ENCODE measurements around the gene DGKG.

Gene DGKG

DNA sequence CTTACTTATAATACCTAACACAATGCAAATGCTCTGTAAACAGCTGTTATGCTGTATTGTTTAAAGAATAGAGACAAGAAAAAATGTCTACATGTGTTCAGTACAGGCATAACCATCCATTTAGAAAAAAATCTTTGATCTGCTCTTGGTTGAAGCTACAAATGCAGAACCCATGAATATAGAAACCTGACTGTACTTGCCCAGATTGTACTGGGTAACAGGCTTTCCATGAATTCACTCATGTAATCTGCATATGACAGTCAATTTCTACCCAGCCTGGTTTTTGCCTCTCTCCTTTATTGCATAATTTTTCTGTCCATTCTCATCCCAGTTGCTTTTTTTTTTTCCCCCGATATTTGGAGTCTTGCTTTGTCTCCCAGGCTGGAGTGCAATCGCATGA is 190.5 kb downstream of the DGKG start:
- DNase-seq (ENCODE audit: low spot score), result no peak

DNA sequence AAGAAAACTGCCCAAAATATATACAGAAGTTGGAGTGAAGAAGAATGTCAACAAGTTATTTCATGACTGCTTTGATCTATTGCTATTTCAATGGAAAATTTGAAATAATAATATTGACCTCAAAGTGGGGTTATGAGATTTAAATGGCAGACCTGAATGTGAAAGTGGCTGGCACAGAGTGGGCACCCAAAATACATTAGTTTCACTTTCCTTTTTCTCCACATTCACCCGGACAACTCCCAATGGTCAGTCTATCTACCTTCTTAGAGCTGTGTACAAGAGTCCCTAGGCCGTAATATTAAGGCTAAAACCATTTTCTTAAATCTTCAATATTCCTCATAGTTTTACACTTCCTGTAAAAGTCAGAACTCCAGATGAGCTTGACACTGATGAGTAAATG is 191.5 kb downstream of the DGKG start:
- DNase-seq (ENCODE audit: low spot score), result no peak

DNA sequence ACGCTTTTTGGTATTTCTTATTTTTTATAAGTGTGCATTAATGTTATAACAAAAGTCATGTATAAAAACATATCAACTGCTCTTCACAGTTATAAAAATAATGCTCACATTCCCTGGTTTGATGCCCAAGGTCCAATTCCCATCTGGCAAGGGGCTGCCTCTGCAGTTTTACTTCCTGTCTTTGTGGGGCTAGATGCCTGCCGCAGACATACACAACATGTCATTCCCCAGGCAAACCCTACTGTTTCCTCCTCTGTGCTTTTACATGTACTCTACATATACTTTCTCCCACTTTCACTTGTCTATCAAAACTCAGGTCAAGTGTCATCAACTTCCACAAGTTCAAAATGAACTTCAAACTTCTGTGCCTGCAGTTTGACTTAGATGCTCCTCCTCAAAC is 192.7 kb downstream of the DGKG start:
- no peak for DNase-seq (ENCODE audit: low spot score)

DNA sequence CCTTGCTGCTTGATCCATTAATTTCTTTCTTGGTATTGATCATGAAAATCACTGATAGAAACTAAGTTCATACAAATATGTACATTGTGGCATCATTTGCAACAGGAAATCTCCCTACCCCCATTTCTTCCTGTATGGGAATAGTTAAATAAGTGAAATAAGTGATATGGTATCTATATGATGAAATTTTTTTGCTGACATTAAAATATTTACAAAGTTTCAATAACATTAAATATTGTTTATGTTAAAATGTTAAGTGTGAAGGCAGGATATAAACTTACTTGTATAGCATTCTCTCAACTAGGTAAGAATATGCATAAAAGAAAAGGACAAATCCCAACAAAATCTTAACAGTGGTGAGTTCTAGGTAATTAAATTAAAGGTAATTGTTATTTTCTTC is 193.1 kb downstream of the DGKG start:
- DNase-seq (ENCODE audit: low spot score), result no peak

DNA sequence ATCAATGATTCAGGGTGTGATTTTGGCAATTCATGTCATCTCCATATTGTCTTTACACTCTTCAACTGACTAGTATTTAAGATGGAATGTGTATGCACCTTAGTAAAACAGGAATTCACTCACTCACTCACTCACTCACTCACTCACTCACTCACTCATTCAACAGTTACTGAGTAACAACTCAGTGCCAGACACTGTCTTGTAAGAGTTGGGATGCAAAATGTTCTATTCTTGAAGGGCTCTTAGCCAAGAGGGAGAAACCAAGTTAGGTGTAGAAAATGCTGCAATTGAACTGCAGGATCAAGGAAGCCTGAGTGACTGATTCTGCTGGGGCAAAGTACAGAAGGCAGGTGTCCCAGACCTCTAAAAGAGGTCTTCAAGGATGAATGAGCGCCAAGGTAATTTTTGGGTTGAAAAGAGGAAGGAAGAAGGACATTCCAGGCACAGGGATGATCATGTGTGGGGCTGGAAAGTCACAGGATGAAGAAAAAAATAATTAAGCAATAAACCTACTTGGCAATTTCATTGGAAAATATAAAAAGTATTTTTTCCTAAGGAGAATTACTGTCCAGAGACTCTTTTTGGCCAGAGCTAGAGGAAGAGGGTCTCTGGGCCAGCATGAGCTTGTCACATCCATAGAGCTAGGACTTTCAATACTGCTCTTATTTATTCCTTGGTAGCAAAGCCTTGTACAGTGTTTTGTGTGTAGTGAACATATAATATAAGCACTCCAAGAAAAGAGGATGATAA is 194.2 kb downstream of the DGKG start:
- DNase-seq (ENCODE audit: low spot score), result no peak

DNA sequence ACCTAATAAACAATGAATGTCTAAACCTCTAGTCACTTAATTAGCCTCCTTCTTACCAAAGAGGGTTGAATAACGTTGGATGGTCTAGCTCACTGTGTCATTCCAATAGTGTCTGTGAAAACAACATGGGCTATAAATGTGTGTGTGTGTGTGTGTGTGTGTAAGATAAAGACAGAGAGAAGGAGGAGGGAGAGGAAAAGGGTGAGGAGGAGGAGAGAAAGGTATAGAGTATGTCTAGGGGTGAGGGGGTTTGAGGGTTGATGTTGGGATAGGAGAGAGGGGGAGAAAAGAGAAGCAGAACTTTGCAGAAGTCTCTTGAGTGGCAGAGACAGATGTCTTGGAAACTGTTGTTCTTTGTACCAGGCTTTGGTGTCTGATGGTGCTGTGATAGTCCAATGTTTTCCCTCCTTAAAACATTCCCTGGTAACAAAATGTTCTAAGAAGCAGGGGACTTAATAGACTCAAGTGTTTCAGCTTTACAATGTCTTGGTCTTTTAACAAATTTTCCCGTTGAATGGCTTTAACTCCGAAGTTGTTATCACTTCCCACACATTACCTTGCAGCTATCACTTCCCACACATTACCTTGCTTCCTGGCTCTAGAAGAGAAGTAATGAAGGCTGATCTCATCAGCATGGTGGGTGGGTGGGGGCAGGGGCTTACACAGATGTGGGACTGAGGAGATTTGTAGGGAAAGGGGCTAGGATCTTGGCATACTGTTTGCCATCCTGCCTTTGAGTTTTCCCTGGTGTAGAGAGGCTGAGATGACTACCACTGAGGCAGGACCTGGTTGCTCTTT is 195.3 kb downstream of the DGKG start:
- peak; percentile 60 for DNase-seq (ENCODE audit: low spot score)

DNA sequence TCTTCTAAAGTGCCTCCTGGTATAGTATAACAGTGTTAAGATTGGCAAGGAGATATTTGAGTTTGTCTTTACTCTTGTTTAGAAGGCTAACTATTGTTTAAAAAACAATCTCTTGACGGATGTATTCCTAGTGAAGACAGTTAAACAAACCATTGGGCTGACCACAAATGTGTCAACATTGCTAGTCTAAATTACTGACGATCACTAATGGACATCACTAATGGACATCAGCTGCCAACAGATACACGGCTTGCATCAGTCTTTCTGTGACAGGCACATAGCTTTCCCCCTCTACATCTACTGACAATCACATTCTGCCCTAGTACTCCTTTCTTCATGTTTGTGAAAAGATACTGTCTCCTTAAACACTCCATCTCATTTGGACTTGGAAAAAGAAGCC is 196.0 kb downstream of the DGKG start:
- no peak for DNase-seq (ENCODE audit: low spot score)

DNA sequence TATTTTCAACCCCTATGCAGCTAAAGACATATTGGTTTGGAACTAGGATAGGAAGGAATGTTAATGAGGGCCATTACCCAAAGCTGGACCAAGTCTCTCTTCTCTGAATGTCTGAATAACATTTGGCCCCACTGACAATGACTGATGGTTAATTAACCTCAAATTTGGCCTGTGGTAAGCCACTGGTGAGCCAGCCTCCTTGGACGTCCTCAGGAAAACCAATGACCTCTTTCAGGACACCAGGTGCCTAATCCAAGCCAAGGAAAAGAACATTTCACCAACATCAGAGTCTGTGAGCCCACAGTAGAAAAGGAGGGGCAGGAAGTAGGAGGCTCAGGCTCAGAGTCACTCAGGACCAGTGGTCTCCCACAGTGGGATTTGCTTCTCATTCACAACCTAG is 196.7 kb downstream of the DGKG start:
- DNase-seq (ENCODE audit: low spot score), result no peak

DNA sequence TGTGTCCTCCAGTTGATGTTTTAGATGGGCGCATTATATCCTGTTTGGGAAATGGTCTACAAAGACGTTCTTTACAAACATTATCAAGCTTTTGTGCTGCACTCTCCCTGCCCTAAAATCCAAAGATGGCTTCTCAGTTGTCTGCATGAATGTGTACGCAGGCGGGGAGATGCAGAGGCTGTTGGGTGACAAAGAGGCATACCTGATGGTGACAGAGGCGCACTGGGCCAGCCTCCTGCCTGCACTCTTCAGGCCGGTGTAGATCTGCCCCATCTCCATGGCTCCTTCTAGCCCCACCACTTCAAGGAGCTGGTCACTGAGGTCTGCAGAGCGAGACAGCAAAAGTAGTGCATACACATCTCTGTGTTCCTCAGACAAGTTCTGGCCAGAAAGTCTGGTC is 197.3 kb downstream of the DGKG start:
- DNase-seq (ENCODE audit: low spot score), result no peak

DNA sequence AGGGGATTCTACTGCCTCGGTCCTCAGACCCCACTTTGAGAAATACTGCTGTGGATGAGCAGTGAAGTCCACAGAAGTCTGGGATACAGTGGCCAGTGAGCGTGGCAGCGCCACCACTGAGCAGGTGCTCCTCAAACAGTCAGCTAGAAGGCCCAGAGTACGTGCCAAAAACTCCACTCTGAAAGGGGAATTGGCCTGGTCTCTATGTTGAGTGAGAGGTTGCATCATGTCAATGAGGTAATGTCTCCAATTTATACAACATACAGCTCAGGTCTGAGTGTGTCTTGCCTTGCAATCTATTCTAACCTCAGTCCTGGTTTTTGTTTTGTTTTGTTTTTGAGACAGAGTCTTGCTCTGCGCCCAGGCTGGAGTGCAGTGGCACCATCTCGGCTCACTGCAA is 199.8 kb downstream of the DGKG start:
- no peak for DNase-seq (ENCODE audit: low spot score)

DNA sequence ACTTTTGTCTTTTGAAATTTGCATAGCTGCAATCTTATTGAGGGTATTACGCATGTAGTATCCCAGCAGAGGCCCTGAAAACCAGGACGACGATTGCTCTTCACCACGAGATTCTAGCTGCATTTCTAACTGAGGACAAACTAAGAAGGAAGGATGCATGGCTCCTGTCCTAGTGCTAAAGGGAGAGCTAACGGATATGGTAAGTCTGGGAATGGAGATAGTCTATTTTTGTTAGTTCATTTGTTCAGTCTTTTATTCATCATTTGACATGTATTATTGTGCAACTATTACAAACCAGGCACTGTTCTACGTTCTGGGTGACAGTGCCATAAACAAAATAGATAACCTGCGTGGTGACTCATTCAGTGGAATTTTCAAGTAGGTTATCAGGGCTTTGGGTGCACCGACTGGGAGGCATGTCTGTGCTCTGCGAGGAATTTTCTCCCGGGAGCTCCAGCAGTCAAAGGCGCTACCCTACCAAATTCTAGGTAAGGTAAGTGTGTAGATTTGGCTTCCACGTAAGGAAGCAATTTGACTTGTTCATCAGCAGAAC is 201.3 kb downstream of the DGKG start:
- DNase-seq (ENCODE audit: low spot score), result no peak

DNA sequence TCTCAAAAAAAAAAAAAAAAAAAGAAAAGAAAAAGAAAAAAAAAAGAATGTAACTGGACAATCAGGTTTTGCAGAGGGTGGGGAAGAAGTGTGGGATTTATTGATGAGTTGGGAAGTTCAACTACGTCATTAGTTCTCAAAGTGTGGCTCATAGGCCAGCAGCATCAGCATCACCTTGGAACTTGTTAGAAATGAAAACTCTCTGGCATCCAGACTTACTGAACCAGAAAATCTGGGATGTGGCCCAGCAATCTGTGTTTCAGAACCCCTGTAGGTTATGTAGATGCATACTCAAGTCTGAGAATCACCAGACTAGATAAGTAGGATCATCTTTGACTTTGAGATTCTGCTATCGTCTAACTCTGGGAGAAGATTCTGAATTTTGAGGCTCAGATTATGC is 207.4 kb downstream of the DGKG start:
- no peak for DNase-seq (ENCODE audit: low spot score)

DNA sequence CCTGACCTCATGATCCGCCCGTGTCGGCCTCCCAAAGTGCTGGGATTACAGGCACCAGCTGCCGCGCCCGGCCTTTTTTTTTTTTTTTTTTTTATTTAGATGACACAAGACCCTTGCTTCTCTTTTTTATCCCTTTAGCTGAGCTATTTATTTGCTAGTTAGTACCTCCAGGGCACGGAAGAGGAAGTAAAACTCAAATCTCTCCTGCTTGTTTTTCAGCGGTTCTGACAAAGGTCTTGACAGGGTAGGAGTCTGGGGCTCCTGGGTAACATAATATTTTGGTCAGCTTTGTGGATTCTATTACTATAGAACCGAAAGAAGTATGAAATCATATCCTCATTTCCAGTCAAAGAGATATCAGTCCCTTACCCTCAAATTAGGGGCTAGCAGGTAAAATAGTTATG is 209.1 kb downstream of the DGKG start:
- no peak for DNase-seq (ENCODE audit: low spot score)

DNA sequence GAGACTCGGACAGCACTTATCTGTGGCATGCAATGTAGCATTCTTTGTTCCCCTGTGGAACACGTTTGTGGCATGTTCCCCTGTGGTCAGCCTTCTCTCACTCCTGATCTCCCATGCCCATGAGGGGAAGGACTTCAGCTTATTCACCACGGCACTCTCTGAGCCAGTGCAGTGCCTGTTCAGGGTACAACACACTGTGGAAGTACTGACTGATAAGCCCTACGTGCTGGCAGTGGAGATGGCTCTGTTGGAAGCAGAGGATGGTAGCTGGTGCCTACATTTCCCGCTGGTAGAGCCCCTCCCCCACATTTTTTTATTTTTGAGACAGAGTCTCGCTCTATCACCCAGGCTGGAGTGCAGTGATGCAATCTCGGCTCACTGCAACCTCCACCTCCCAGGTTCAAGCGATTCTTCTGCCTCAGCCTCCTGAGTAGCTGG is 209.7 kb downstream of the DGKG start:
- DNase-seq (ENCODE audit: low spot score), result no peak

DNA sequence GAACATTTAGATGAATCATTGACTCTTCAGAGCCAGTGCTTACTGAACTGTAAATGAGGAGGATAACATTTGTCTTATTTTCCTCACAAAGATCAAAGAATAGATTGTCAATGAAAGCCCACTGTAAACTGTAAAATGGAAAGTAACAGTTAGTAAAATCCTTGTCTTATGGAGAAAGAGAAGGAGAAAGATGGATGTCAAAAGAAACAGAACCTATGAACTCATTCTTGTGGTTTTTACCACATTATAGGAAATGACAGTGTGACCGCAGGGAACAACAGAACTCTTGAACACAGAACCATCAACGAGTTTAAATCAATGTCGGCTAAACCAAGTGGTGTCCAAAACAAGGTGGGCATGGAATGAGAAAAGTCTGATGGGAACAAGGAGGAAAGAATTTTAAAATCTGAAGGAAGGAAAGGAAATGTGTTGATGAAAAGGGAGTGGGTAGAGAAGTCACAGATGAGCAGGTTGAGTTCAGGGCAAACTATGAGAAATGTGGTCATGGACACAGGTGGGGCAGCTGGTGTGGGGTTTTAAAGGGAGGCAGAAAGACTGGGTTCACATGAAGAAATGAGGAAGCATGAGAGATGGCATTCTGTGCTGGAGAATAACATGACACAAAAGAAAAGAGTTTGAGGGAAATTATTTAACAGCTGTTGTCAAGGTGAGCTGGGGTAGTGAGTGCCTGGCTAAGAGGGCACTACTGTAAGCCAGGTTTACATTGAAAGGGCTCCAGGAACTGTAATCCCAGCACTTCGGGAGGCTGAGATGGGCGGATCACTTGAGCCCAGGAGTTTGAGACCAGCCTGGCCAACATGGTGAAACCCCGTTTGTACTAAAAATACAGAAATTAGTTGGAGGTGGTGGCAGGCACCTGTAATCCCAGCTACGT is 210.7 kb downstream of the DGKG start:
- DNase-seq (ENCODE audit: low spot score), result no peak

DNA sequence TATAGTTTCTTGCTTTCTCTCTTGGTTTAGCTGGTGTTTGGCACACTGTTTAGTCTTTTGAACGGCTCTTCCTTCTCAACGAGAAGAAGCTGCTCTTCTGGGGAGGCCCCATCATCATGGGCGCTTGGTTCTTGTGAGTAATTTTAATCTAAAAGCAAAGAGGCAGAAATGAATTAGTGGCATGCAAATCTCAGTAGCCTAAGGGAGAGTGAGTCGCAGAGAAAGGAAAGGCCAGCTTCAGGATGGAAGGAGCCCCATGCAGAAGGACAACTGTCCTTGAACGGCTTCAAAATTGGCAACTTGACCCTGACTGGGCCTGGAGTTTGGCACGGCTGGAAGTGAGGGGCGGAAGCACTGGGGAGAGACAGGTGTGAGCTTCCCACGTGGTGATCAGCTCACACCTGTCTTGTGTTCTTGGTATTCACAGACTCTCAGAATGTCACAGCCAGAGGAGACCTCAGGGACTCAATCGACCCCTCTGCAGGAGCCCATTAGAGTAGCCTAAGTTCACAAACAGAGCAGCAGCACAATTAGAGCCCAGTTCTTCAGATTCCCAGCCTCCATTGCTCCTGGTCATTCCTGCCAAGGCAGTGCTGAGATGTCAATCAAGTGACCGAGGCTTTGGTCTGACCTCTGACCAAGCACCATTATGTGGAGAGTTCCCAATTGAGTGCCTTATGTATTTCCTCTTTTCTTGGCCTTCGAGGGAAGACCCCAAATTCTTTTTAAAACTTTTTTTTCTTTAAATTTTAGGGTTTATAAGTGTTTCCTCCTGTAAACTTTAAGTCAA is 211.8 kb downstream of the DGKG start:
- DNase-seq (ENCODE audit: low spot score), result no peak

DNA sequence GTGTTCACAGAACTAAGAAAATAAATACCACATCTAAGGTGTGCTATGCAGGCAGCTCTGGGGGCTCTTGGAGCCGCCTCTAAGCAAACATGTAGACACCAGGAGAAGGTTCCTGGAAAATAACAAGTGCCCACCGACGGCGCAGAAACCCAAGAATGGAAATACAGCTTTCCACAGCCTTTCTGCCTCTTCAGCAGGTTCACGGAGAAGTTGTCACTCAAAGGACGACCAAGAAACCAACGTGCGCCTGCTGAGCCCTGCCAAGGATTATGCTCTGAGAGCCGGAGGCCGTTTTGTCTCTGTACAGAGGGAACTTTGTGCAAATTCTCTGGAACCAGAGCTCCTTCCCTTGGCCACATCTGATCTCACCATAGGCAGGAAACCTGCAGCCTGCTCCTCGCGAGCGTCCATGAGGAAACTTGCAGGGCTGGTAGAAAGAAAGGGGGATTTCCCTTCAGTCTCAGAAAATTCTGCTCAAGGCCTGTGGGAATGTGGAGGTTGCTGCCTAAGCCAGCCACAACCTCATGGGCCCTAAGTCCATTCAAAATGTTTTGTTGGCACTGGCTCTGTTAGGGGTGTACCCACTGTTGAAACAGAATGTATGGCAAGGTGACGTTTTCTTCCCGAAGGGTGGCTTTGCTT is 212.6 kb downstream of the DGKG start:
- DNase-seq (ENCODE audit: low spot score), result no peak

DNA sequence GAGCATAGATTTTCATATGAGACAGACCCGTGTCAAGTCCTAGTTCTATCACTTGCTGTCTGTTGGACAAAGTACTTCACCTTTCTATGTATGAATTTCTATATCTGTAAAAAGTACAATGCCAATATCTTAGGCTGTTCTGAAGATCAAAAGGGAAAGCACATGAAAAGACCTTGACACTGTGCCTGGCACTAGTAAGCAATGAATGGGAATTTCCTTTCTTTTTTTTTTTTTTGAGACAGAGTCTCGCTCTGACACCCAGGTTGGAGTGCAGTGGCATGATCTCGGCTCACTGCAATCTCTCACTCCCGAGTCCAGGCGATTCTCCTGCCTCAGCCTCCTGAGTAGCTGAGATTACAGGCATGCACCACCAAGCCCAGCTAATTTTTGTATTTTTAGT is 217.8 kb downstream of the DGKG start:
- DNase-seq (ENCODE audit: low spot score), result no peak

DNA sequence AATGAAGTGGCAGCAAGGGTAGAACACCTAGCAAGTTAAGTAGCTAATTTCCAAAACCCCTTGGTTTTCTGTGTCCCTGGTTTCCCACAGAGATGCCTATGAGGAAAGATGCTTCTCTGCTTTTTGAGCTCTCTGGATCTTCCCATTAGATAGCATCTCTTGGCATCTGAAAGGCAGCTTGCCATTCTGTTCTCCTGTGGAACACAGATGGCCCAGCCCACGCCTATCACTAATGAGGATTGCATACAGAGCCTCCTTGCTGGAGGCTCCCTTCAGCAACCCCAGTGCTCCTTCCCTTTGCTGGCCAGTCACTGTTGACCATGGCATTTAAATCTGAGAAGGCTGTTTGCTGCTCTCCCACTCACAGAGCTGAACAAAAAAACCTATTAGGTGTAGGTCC is 218.8 kb downstream of the DGKG start:
- DNase-seq (ENCODE audit: low spot score), result no peak

DNA sequence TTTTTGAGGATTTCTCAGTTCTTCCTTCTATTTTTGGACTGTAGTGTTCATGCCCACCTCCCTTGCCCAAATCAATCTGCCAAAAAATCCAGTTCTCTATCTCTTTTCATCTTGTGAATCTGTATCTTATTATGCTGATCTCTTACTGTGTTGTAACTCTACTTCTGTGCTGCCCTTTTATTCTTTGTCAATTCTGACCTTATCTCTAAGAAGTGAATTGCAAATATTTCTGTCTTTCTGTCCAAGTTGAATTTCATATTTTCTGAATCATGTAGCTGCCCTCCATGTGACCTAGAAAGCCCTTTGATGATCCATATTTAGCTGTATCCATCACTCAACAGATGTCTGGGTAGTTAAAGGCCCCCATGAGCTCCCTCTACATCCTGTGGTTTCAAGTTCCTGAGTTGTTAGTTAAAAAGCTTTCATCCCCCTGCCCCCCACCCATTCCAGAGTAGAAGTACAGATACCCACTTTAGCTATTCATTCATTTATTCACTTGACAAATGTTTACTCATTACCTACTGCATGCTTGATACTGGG is 219.6 kb downstream of the DGKG start:
- no peak for DNase-seq (ENCODE audit: low spot score)

DNA sequence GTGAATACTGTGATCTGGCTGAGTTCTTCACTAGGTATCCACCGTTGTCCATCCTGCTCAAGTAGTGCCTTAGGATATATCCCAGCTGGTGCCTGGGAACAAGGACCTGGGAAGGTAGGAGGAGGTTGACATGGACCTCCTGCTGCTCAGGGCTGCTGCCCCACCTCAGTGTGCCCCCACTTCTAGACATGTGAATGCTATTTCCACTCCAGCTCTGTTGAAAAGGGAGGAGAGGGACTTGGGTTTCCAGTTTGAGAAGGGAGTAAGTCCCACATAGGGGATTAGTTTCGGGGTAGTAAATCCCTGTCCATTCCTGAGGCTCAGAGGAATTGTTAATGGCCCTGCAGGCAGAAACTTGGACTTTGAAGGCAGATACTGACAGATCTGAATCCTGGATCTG is 220.2 kb downstream of the DGKG start:
- no peak for DNase-seq (ENCODE audit: low spot score)
